SK-N-SH (cell line): ENCODE measurements around the gene PRM1. TPM values are rescaled to one million over a fixed set of nuclear protein-coding genes. Genes with fewer than 3 reads are reported as not detected.

Source experiments
- CTCF ChIA-PET: fragments of 300-600, 350-600 bp; formaldehyde crosslinking; extraction: SDS; loops from one replicate; lab custom pipeline; 2021; lab: Yijun Ruan, JAX
- POLR2A ChIA-PET: fragments of 350-600 bp; sonication (Branson Sonifier 250); formaldehyde crosslinking; extraction: SDS; loops from one replicate; lab custom pipeline; 2020; ENCODE audit warnings: antibody characterized with exemption, inconsistent platforms; lab: Yijun Ruan, JAX
- DNase-seq: peaks from one replicate; pipeline ENCODE4 v3.0.0; 2012
- H2AFZ ChIP-seq: fragments of 200-600 bp; sonication (generic); 2 replicates; pipeline ENCODE4 v1.8.1; 2016; ENCODE audit warnings: antibody characterized with exemption, mild to moderate bottlenecking, low read depth
- H3F3A ChIP-seq: fragments of 200-600 bp; sonication (generic); replicated peaks from 2 replicates; pipeline ENCODE3; 2016; ENCODE audit warnings: antibody characterized with exemption, mild to moderate bottlenecking; ENCODE audit not compliant: insufficient read depth
- H3K27ac ChIP-seq, 2 experiments: fragments of 200-500 bp in 1 of 2; fragments of 200-600 bp in 1 of 2; sonication (Bioruptor generic) in 1 of 2; sonication (generic), shearing (Covaris generic) in 1 of 2; 2 replicates each; pipeline versions ENCODE4 v1.5.1 to v1.6.1; 2014 to 2016; ENCODE audit warnings: low read depth in 2 of 2, inconsistent platforms in 1 of 2, low read length in 1 of 2, mild to moderate bottlenecking in 1 of 2, mixed read lengths in 1 of 2
- H3K27me3 ChIP-seq: fragments of 200-600 bp; sonication (generic), shearing (Covaris generic); 2 replicates; pipeline ENCODE4 v1.6.1; 2016; ENCODE audit warnings: mixed run types; ENCODE audit not compliant: insufficient read depth
- H3K36me3 ChIP-seq, 2 experiments: fragments of 200-500 bp in 1 of 2; fragments of 200-600 bp in 1 of 2; sonication (Bioruptor generic) in 1 of 2; sonication (generic) in 1 of 2; replicated peaks in 1 of 2; 2 replicates each; pipeline versions ENCODE3 to v1.5.1; 2014 to 2016; ENCODE audit warnings: low read length in 1 of 2, mild to moderate bottlenecking in 1 of 2; ENCODE audit not compliant: insufficient read depth in 2 of 2, control insufficient read depth in 1 of 2
- H3K4me1 ChIP-seq, 2 experiments: fragments of 200-500 bp in 1 of 2; fragments of 200-600 bp in 1 of 2; sonication (Bioruptor generic) in 1 of 2; sonication (generic), shearing (Covaris generic) in 1 of 2; 2 replicates each; pipeline versions ENCODE4 v1.5.1 to v1.6.1; 2014 to 2016; ENCODE audit warnings: low read depth in 1 of 2, low read length in 1 of 2, mixed run types in 1 of 2; ENCODE audit not compliant: insufficient read depth in 2 of 2, control insufficient read depth in 1 of 2
- H3K4me2 ChIP-seq: fragments of 200-600 bp; sonication (generic), shearing (Covaris generic); 2 replicates; pipeline ENCODE4 v1.6.1; 2017; ENCODE audit warnings: mixed run types
- H3K4me3 ChIP-seq, 2 experiments: fragments of 200-500 bp in 1 of 2; fragments of 200-600 bp in 1 of 2; sonication (Bioruptor generic) in 1 of 2; sonication (generic), shearing (Covaris generic) in 1 of 2; 2 replicates each; pipeline versions ENCODE4 v1.5.1 to v1.8.1; 2014 to 2016; ENCODE audit warnings: low read depth in 2 of 2, inconsistent platforms in 1 of 2, low read length in 1 of 2, mild to moderate bottlenecking in 1 of 2, mixed read lengths in 1 of 2, moderate library complexity in 1 of 2
- H3K79me2 ChIP-seq: fragments of 200-600 bp; sonication (generic); 2 replicates; pipeline ENCODE4 v1.8.1; 2017; ENCODE audit warnings: mild to moderate bottlenecking; ENCODE audit not compliant: insufficient read depth
- H3K9ac ChIP-seq: fragments of 200-600 bp; sonication (generic); 2 replicates; pipeline ENCODE4 v1.6.1; 2017; ENCODE audit warnings: mixed run types
- H3K9me2 ChIP-seq: fragments of 200-600 bp; sonication (generic); 2 replicates; pipeline ENCODE4 v1.6.1; 2017; ENCODE audit warnings: mixed run types
- H3K9me3 ChIP-seq: fragments of 200-600 bp; sonication (generic); 2 replicates; pipeline ENCODE4 v1.6.1; 2017; ENCODE audit warnings: mixed run types, mild to moderate bottlenecking, moderate library complexity
- H4K20me1 ChIP-seq: fragments of 200-600 bp; sonication (generic); 2 replicates; pipeline ENCODE4 v1.6.1; 2017; ENCODE audit warnings: mild to moderate bottlenecking, mixed run types; ENCODE audit not compliant: insufficient read depth
- CHD2 ChIP-seq: fragments of 150-350 bp; IDR thresholded peaks from 2 replicates; pipeline ENCODE4 v1.6.1; 2018; ENCODE audit warnings: low read length; ENCODE audit not compliant: partially characterized antibody
- ELF1 ChIP-seq: IDR thresholded peaks from 2 replicates; pipeline ENCODE4 v1.4.0; 2012
- EZH2phosphoT487 ChIP-seq: fragments of 200-600 bp; sonication (generic); IDR thresholded peaks from 2 replicates; pipeline ENCODE4 v1.6.1; 2017; ENCODE audit warnings: low read depth, mixed run types, mild to moderate bottlenecking, antibody characterized with exemption, moderate library complexity, borderline replicate concordance
- FOXM1 ChIP-seq: IDR thresholded peaks from 2 replicates; pipeline ENCODE4 v1.4.0; 2012; ENCODE audit warnings: low read depth, mild to moderate bottlenecking
- MEF2A ChIP-seq: IDR thresholded peaks from 2 replicates; pipeline ENCODE4 v1.4.0; 2012; ENCODE audit warnings: low read depth, borderline replicate concordance
- MXI1 ChIP-seq: IDR thresholded peaks from 2 replicates; pipeline ENCODE4 v1.6.1; 2012; ENCODE audit warnings: mild to moderate bottlenecking, low read depth, low read length, improper control_type of control experiment
- NFIC ChIP-seq: IDR thresholded peaks from 2 replicates; pipeline ENCODE4 v1.4.0; 2012; ENCODE audit warnings: borderline replicate concordance
- POLR2AphosphoS5 ChIP-seq: IDR thresholded peaks from 2 replicates; pipeline ENCODE4 v1.6.1; 2012; ENCODE audit warnings: low read depth, low read length
- RCOR1 ChIP-seq: fragments of 150-350 bp; IDR thresholded peaks from 2 replicates; pipeline ENCODE4 v1.6.1; 2017; ENCODE audit warnings: antibody characterized with exemption, low read length
- RXRA ChIP-seq: IDR thresholded peaks from 2 replicates; pipeline ENCODE4 v1.4.0; 2012; ENCODE audit warnings: low read depth, mild to moderate bottlenecking, borderline replicate concordance
- SIN3A ChIP-seq: IDR thresholded peaks from 2 replicates; pipeline ENCODE4 v1.6.1; 2012; ENCODE audit warnings: low read depth, mild to moderate bottlenecking, low read length, moderate library complexity, borderline replicate concordance
- TAF1 ChIP-seq: IDR thresholded peaks from 2 replicates; pipeline ENCODE4 v1.6.1; 2012; ENCODE audit warnings: low read depth, mild to moderate bottlenecking, low read length, moderate library complexity, borderline replicate concordance
- TEAD4 ChIP-seq: IDR thresholded peaks from 2 replicates; pipeline ENCODE4 v1.4.0; 2012; ENCODE audit warnings: mild to moderate bottlenecking, borderline replicate concordance; ENCODE audit not compliant: insufficient read depth
- WGBS: methylation state at CpG from one replicate; pipeline ENCODE4 v1.1.6; 2017; ENCODE audit warnings: low lambda C conversion rate; 5-methylcytosine and 5-hydroxymethylcytosine counted together
- polyA plus RNA-seq, 3 experiments: library from polyadenylated mRNA; depleted of rRNA; stranded (reverse); fragments of >200 nt; gene quantifications; 2 replicates each; pipeline ENCODE4 v1.2.3, GENCODE V29; 2012
- TF ChIP-seq, protein P1 (sequence below): fragments of 200-600 bp; sonication (generic); IDR thresholded peaks from 2 replicates; pipeline ENCODE4 v1.6.1; 2017; ENCODE audit warnings: antibody characterized with exemption, mild to moderate bottlenecking, moderate library complexity
- TF ChIP-seq, protein P2 (sequence below): fragments of 150-350 bp; IDR thresholded peaks from 2 replicates; pipeline ENCODE4 v1.6.1; 2016; ENCODE audit warnings: mild to moderate bottlenecking, low read depth, low read length

The PRM1 gene
- polyA plus RNA-seq, 1 of the 3 experiments (the other 2 are of a cell fraction) = not detected

DNA sequence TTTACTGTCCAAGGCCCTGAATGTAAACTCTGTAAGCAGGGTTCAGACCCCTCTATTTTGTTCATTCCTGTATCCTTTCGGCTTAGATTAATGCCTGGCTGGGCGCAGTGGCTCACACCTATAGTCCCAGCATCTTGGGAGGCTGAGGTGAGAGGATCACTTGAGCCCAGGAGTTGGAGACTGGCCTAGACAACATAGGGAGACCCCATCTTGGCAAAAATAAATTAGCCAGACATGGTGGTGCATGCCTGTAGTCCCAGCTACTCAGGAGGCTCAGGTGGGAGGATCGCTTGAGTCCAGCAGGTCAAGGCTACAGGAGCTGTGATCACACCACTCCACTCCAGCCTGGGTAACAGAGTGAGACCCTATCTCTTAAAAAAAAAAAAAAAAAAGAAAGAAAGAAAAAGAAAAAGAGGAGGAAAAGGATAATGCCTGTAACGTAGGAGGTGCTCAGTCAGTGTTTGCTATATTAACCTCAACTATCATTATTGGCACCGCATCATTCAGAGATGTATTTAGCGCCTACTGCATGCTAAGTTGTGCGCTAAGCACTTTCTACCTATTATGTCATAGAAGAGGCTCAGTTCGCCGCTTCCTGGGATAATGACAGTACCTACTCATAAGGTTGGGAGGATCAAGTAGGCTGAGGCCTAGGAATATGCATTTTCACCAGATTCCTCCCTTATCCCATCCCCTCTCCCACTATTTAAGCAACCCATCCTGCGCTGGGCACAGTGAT lies 30.2 kb downstream of the PRM1 start (continued):
- TF ChIP-seq RCOR1 = no peak
- no peak for TF ChIP-seq TEAD4
- no peak for TF ChIP-seq ELF1
- no peak for TF ChIP-seq TAF1
- TF ChIP-seq, protein P1, sequence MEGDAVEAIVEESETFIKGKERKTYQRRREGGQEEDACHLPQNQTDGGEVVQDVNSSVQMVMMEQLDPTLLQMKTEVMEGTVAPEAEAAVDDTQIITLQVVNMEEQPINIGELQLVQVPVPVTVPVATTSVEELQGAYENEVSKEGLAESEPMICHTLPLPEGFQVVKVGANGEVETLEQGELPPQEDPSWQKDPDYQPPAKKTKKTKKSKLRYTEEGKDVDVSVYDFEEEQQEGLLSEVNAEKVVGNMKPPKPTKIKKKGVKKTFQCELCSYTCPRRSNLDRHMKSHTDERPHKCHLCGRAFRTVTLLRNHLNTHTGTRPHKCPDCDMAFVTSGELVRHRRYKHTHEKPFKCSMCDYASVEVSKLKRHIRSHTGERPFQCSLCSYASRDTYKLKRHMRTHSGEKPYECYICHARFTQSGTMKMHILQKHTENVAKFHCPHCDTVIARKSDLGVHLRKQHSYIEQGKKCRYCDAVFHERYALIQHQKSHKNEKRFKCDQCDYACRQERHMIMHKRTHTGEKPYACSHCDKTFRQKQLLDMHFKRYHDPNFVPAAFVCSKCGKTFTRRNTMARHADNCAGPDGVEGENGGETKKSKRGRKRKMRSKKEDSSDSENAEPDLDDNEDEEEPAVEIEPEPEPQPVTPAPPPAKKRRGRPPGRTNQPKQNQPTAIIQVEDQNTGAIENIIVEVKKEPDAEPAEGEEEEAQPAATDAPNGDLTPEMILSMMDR = no peak
- no peak for TF ChIP-seq SIN3A
- TF ChIP-seq EZH2phosphoT487 = no peak
- no peak for TF ChIP-seq CHD2
- no peak for TF ChIP-seq MEF2A

DNA sequence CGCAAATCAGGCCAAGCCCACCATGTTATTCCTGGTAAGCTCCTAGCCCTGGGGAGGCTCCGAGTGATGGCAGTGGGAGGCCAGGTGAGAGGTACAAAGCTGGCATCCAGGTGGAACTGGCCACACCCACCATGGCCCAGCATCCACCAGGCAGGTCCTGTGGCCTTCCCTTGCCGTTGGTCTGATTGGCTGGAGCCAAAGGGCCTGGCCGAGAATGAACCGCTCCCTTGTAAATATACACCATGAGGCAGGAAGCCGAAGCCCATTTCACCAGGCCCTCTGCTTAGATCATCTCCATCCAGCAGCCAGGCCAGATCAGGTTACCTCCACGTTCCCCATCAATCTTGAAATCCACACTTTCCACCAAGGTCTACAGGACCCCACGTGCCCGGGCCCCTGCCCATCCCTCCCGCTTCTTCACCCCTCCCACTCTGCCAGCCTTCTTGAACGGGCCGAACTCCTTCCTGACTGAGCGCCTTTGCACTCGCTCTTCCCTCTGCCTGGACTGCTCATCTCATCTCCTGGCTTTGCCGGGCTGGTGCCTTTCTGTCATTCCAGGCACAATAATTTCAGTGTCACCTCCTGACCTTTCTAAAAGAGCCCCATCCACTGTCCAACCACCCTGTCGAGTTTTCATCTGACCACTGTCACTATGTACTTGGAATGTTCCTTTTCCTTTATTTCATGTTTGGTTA lies 30.9 kb downstream of the PRM1 start:
- H3K9ac ChIP-seq = no peak overlapping the region
- peaks cover 3 to 4% of the 10 kb centered on the region in 2 experiments for H3K36me3 ChIP-seq
- H3K4me1 ChIP-seq = peaks cover 9% of the 10 kb centered on the region in 2 experiments; a peak in 3 of 4 replicates
- H3K27ac ChIP-seq = no peak overlapping the region
- H3K9me3 ChIP-seq = no peaks in the 10 kb centered on the region
- H3K4me2 ChIP-seq = no peak overlapping the region
- peaks cover 24% of the 10 kb centered on the region for H3F3A ChIP-seq
- no peak for DNase-seq
- H2AFZ ChIP-seq = no peak overlapping the region
- TF ChIP-seq TAF1 (no peak), MEF2A (no peak), NFIC (no peak), MXI1 (no peak), FOXM1 (no peak), TEAD4 (no peak), RXRA (no peak), POLR2AphosphoS5 (no peak)
- TF ChIP-seq, protein P2, sequence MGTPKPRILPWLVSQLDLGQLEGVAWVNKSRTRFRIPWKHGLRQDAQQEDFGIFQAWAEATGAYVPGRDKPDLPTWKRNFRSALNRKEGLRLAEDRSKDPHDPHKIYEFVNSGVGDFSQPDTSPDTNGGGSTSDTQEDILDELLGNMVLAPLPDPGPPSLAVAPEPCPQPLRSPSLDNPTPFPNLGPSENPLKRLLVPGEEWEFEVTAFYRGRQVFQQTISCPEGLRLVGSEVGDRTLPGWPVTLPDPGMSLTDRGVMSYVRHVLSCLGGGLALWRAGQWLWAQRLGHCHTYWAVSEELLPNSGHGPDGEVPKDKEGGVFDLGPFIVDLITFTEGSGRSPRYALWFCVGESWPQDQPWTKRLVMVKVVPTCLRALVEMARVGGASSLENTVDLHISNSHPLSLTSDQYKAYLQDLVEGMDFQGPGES = no peak
- peaks cover 29% of the 10 kb centered on the region for H4K20me1 ChIP-seq
- H3K4me3 ChIP-seq = no peak overlapping the region
- H3K9me2 ChIP-seq = no peaks in the 10 kb centered on the region
- 91% methylated on average over 12 of the region's 16 CpGs for WGBS
- ChIA-PET POLR2A (no interaction called here), CTCF (no interaction called here)
- H3K27me3 ChIP-seq = no peaks in the 10 kb centered on the region
- H3K79me2 ChIP-seq = peaks cover 21% of the 10 kb centered on the region
